ENCODE results near the gene AS3MT.

The AS3MT gene

GRCh38 chr10:102926842-102927241, 57.6 kb downstream of the AS3MT start:
- TF ChIP-seq, protein P1, sequence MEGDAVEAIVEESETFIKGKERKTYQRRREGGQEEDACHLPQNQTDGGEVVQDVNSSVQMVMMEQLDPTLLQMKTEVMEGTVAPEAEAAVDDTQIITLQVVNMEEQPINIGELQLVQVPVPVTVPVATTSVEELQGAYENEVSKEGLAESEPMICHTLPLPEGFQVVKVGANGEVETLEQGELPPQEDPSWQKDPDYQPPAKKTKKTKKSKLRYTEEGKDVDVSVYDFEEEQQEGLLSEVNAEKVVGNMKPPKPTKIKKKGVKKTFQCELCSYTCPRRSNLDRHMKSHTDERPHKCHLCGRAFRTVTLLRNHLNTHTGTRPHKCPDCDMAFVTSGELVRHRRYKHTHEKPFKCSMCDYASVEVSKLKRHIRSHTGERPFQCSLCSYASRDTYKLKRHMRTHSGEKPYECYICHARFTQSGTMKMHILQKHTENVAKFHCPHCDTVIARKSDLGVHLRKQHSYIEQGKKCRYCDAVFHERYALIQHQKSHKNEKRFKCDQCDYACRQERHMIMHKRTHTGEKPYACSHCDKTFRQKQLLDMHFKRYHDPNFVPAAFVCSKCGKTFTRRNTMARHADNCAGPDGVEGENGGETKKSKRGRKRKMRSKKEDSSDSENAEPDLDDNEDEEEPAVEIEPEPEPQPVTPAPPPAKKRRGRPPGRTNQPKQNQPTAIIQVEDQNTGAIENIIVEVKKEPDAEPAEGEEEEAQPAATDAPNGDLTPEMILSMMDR (IDR thresholded peaks at IDR 0.05), result no peak

DNA sequence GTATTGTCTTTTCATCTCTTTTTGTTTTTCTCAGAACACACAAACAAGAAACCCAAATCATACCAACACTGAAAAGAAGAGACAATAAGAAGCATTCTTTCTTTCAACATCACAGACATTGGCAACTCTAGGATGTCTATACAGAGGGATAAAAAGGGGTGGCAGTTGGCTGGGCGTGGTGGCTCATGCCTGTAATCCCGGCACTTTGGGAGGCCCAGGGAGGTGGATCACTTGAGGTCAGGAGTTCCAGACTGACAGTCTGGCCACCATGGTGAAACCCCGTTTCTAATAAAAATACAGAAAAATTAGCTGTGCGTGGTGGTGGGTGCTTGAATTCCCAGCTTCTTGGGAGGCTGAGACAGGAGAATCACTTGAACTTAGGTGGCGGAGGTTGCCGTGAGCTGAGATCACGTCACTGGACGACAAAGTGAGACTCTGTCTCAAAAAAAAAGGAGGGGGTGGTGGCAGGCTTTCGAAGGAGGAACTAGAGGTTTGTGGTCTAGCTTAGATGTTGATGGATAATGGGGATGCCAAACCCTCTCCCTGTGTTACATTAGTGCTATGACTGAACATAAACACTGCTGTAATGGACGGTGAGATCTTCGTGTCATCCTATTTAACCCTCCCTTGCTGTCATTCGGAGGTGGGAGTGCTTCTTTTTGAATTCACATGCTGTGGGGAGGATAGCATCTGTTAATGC, 58.2 kb downstream of the AS3MT start:
- TF ChIP-seq, protein P1 (IDR thresholded peaks at IDR 0.05), result no peak

GRCh38 chr10:102930720-102931119, 61.5 kb downstream of the AS3MT start:
- TF ChIP-seq, protein P1 (IDR thresholded peaks at IDR 0.05), result no peak

DNA sequence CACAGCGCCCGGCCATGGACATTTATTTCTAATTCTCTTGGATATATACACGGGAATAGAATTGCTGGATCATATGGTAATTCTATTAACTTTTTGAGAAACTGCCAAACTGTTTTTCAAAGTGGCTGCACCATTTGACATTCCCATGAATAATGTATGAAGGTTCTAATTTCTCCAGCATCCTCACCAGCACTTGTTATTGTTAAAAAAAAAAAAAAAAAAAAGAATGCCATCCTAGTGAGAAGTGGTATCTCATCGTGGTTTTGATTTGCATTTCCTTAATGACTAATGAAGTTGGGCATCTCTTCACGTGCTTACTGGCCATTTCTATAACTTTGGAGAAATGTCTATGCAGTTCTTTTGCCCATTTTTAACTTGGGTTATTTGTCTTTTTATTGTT, 62.4 kb downstream of the AS3MT start:
- TF ChIP-seq, protein P1 (IDR thresholded peaks at IDR 0.05), result no peak

GRCh38 chr10:102935505-102935904, 66.2 kb downstream of the AS3MT start:
- TF ChIP-seq, protein P1 (IDR thresholded peaks at IDR 0.05), result no peak

GRCh38 chr10:102935939-102936605, 66.8 kb downstream of the AS3MT start:
- TF ChIP-seq, protein P1 (IDR thresholded peaks at IDR 0.05), result no peak

DNA sequence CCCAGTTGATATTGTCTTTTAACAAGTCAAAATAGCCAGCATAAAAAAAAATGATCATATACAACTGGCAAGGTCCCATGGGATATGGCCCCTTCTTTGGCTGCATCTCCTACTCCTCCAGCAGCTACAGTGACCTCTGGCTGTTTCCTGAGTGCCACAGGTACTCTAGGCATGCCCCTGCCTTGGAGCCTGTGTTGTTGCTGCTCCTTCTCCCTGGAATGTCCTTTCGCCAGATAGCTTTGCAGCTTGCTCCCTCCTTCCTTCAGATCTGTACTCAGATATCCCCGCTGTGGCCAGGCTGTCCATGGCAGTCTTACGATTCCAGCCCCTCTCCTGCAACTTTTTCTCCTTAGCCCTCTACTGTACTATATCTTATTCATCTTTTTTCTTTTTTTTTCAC, 72.1 kb downstream of the AS3MT start:
- TF ChIP-seq, protein P1 (IDR thresholded peaks at IDR 0.05), result no peak

Measured in LNCAP (cell line).